ENCODE results near the gene MAP4K3. TPM values are rescaled to one million over a fixed set of nuclear protein-coding genes. Genes with fewer than 3 reads are reported as not detected.

The MAP4K3 gene
- total RNA-seq, 1 donor from 2014 or later, result 58.1 TPM

- H3K4me1 Mint-ChIP-seq (ENCODE audit: low read depth, unreplicated experiment), result no peaks in the 10 kb centered on the region
- Histone ChIP-seq H3K36me3 (ENCODE audit: insufficient read depth, low read length) (no peaks in the 10 kb centered on the region), H3K79me2 (ENCODE audit: insufficient read depth, low read length) (no peaks in the 10 kb centered on the region), H3K9ac (ENCODE audit: low read length) (no peak overlapping the region), H3K9me3 (ENCODE audit: insufficient read depth, low read depth, low read length) (no peaks in the 10 kb centered on the region), H2AFZ (ENCODE audit: low read depth, low read length) (no peak overlapping the region), H3K4me1 (ENCODE audit: insufficient read depth, low read length) (no peaks in the 10 kb centered on the region), H3K4me3 (ENCODE audit: insufficient read depth, low read depth, low read length) (no peak overlapping the region), H4K20me1 (ENCODE audit: insufficient read depth, low read length) (no peaks in the 10 kb centered on the region), H3K27ac (ENCODE audit: low read depth, low read length) (no peak overlapping the region), H3K4me2 (ENCODE audit: low read length) (no peak overlapping the region), H3K27me3 (ENCODE audit: insufficient read depth, low read length) (no peaks in the 10 kb centered on the region)
- TF ChIP-seq CTCF (IDR thresholded peaks at IDR 0.05; ENCODE audit: insufficient read depth, low read depth, low read length) (no peak), EZH2 (IDR thresholded peaks at IDR 0.05; ENCODE audit: insufficient read depth, low read length) (no peak)
- no peaks in the 10 kb centered on the region for H3K27me3 Mint-ChIP-seq (ENCODE audit: low read depth, unreplicated experiment)
- no peak overlapping the region for H3K27ac Mint-ChIP-seq (ENCODE audit: unreplicated experiment)
- no peak for FAIRE-seq
- no peak for DNase-seq (ENCODE audit: low read depth)
- H3K36me3 Mint-ChIP-seq (ENCODE audit: low read depth, unreplicated experiment), result peaks cover 3% of the 10 kb centered on the region
- no peak overlapping the region for H3K4me3 Mint-ChIP-seq (ENCODE audit: unreplicated experiment)
- H3K9me3 Mint-ChIP-seq (ENCODE audit: unreplicated experiment), result no peaks in the 10 kb centered on the region
Measured at GRCh38 chr2:39216346-39217191, 220.5 kb downstream of the MAP4K3 start.

GRCh38 chr2:39215545-39215944 is 221.5 kb downstream of the MAP4K3 start:
- Mint-ChIP-seq H3K36me3 (ENCODE audit: low read depth, unreplicated experiment) (peaks cover 3% of the 10 kb centered on the region), H3K4me1 (ENCODE audit: low read depth, unreplicated experiment) (no peaks in the 10 kb centered on the region), H3K27me3 (ENCODE audit: low read depth, unreplicated experiment) (no peaks in the 10 kb centered on the region), H3K27ac (ENCODE audit: unreplicated experiment) (no peak overlapping the region), H3K4me3 (ENCODE audit: unreplicated experiment) (no peak overlapping the region), H3K9me3 (ENCODE audit: unreplicated experiment) (no peaks in the 10 kb centered on the region)
- no peak overlapping the region for H3K4me2 ChIP-seq (ENCODE audit: low read length)
- DNase-seq (ENCODE audit: low read depth) (no peak), FAIRE-seq (no peak)
- no peak overlapping the region for H3K4me3 ChIP-seq (ENCODE audit: insufficient read depth, low read depth, low read length)
- no peak overlapping the region for H2AFZ ChIP-seq (ENCODE audit: low read depth, low read length)
- H3K4me1 ChIP-seq (ENCODE audit: insufficient read depth, low read length), result no peaks in the 10 kb centered on the region
- no peak for TF ChIP-seq CTCF (IDR thresholded peaks at IDR 0.05; ENCODE audit: insufficient read depth, low read depth, low read length)
- no peak for TF ChIP-seq EZH2 (IDR thresholded peaks at IDR 0.05; ENCODE audit: insufficient read depth, low read length)
- no peak overlapping the region for H3K9ac ChIP-seq (ENCODE audit: low read length)
- H3K79me2 ChIP-seq (ENCODE audit: insufficient read depth, low read length), result no peaks in the 10 kb centered on the region
- H3K9me3 ChIP-seq (ENCODE audit: insufficient read depth, low read depth, low read length), result no peaks in the 10 kb centered on the region
- no peaks in the 10 kb centered on the region for H4K20me1 ChIP-seq (ENCODE audit: insufficient read depth, low read length)
- H3K27me3 ChIP-seq (ENCODE audit: insufficient read depth, low read length), result no peaks in the 10 kb centered on the region
- H3K27ac ChIP-seq (ENCODE audit: low read depth, low read length), result no peak overlapping the region
- no peaks in the 10 kb centered on the region for H3K36me3 ChIP-seq (ENCODE audit: insufficient read depth, low read length)

DNA sequence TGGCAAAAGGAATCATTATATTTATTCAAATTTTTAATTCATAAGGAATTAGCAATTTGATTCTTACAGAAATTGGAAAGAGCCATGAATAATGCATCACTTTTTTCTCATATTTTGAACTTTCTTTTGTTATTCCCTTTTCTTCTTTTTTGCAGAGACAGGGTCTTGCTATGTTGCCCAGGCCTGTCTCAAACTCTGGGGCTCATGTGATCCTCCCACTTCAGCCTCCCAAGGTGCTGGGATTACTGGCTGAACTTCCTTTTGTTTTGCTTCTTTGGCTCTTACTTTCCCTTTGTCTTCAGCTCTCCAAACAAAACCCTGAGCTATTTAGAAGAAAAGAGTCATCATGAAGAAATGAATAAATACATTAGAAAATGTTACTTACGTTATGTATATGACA is 224.1 kb downstream of the MAP4K3 start:
- Mint-ChIP-seq H3K9me3 (ENCODE audit: unreplicated experiment) (no peaks in the 10 kb centered on the region), H3K27me3 (ENCODE audit: low read depth, unreplicated experiment) (no peaks in the 10 kb centered on the region), H3K27ac (ENCODE audit: unreplicated experiment) (no peak overlapping the region), H3K4me1 (ENCODE audit: low read depth, unreplicated experiment) (no peaks in the 10 kb centered on the region), H3K36me3 (ENCODE audit: low read depth, unreplicated experiment) (peaks cover 3% of the 10 kb centered on the region), H3K4me3 (ENCODE audit: unreplicated experiment) (no peak overlapping the region)
- Histone ChIP-seq H3K4me1 (ENCODE audit: insufficient read depth, low read length) (no peaks in the 10 kb centered on the region), H4K20me1 (ENCODE audit: insufficient read depth, low read length) (no peaks in the 10 kb centered on the region), H3K4me2 (ENCODE audit: low read length) (no peak overlapping the region), H2AFZ (ENCODE audit: low read depth, low read length) (no peak overlapping the region), H3K9me3 (ENCODE audit: insufficient read depth, low read depth, low read length) (no peaks in the 10 kb centered on the region), H3K36me3 (ENCODE audit: insufficient read depth, low read length) (no peaks in the 10 kb centered on the region), H3K27me3 (ENCODE audit: insufficient read depth, low read length) (no peaks in the 10 kb centered on the region), H3K27ac (ENCODE audit: low read depth, low read length) (no peak overlapping the region), H3K4me3 (ENCODE audit: insufficient read depth, low read depth, low read length) (no peak overlapping the region), H3K79me2 (ENCODE audit: insufficient read depth, low read length) (no peaks in the 10 kb centered on the region), H3K9ac (ENCODE audit: low read length) (no peak overlapping the region)
- TF ChIP-seq CTCF (IDR thresholded peaks at IDR 0.05; ENCODE audit: insufficient read depth, low read depth, low read length) (no peak), EZH2 (IDR thresholded peaks at IDR 0.05; ENCODE audit: insufficient read depth, low read length) (no peak)
- FAIRE-seq (no peak), DNase-seq (ENCODE audit: low read depth) (no peak)

Data from astrocyte (in vitro differentiated cells and primary cell).